PFSK-1 (cell line): ENCODE data around the gene STRA8.

ENCODE experiments used
- FOXP2 ChIP-seq: optimal IDR thresholded peaks from 2 replicates; pipeline ENCODE3; 2011; ENCODE audit warnings: borderline replicate concordance, control low read depth, inconsistent platforms; ENCODE audit not compliant: insufficient read depth; ENCODE audit errors: extremely low read length, extremely low read depth
- POLR2AphosphoS5 ChIP-seq: IDR thresholded peaks from 2 replicates; pipeline ENCODE4 v1.6.1; 2012; ENCODE audit warnings: low read depth, mild to moderate bottlenecking, control low read depth, low read length, moderate library complexity
- SIN3A ChIP-seq: IDR thresholded peaks from 2 replicates; pipeline ENCODE4 v1.6.1; 2012; ENCODE audit warnings: mild to moderate bottlenecking, low read length, moderate library complexity, borderline replicate concordance; ENCODE audit not compliant: insufficient read depth
- TAF1 ChIP-seq: IDR thresholded peaks from 2 replicates; pipeline ENCODE4 v1.6.1; 2012; ENCODE audit warnings: low read length, control low read depth, borderline replicate concordance; ENCODE audit not compliant: insufficient read depth
- TF ChIP-seq, protein P1 (sequence below), 2 experiments: IDR thresholded peaks; 2 replicates each; pipeline versions ENCODE4 v1.6.1 to v1.8.0; 2011 to 2012; ENCODE audit warnings: low read depth in 2 of 2, low read length in 2 of 2, control low read depth in 1 of 2, inconsistent platforms in 1 of 2, mild to moderate bottlenecking in 1 of 2, moderate library complexity in 1 of 2; ENCODE audit not compliant: insufficient read depth in 1 of 2

STRA8 gene

DNA sequence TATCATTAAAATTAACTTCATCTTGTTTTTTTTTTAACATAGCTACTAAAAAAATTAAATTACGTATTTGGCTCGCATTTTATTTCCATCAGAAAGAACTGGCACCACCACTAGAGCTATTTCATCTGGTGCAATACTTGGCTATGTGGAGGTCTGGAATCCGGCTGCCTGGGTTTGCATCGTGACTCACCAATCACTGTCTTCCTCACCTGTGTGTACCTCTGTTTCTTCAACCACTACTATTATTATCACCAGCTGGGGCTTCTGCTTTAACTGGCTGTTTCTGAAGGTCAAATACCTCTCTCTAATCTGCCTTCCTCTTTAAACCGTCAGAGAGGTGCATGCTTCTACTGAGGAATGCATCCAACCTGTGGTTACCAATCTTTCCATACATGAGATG, 28.8 kb upstream of the STRA8 start:
- TF ChIP-seq, protein P1, sequence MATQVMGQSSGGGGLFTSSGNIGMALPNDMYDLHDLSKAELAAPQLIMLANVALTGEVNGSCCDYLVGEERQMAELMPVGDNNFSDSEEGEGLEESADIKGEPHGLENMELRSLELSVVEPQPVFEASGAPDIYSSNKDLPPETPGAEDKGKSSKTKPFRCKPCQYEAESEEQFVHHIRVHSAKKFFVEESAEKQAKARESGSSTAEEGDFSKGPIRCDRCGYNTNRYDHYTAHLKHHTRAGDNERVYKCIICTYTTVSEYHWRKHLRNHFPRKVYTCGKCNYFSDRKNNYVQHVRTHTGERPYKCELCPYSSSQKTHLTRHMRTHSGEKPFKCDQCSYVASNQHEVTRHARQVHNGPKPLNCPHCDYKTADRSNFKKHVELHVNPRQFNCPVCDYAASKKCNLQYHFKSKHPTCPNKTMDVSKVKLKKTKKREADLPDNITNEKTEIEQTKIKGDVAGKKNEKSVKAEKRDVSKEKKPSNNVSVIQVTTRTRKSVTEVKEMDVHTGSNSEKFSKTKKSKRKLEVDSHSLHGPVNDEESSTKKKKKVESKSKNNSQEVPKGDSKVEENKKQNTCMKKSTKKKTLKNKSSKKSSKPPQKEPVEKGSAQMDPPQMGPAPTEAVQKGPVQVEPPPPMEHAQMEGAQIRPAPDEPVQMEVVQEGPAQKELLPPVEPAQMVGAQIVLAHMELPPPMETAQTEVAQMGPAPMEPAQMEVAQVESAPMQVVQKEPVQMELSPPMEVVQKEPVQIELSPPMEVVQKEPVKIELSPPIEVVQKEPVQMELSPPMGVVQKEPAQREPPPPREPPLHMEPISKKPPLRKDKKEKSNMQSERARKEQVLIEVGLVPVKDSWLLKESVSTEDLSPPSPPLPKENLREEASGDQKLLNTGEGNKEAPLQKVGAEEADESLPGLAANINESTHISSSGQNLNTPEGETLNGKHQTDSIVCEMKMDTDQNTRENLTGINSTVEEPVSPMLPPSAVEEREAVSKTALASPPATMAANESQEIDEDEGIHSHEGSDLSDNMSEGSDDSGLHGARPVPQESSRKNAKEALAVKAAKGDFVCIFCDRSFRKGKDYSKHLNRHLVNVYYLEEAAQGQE (IDR thresholded peaks at IDR 0.05; ENCODE audit: insufficient read depth in 1 of 2, low read depth in 2 of 2, low read length in 2 of 2), result no peak
- TF ChIP-seq FOXP2, result no peak

GRCh38 chr7:135205850-135206249, 27.8 kb upstream of the STRA8 start:
- TF ChIP-seq, protein P1 (IDR thresholded peaks at IDR 0.05; ENCODE audit: insufficient read depth in 1 of 2, low read depth in 2 of 2, low read length in 2 of 2), result no peak
- TF ChIP-seq TAF1 (no peak), SIN3A (no peak)

GRCh38 chr7:135206941-135207391, 26.7 kb upstream of the STRA8 start:
- TF ChIP-seq, protein P1 (IDR thresholded peaks at IDR 0.05; ENCODE audit: insufficient read depth in 1 of 2, low read depth in 2 of 2, low read length in 2 of 2), result no peak
- no peak for TF ChIP-seq SIN3A

- TF ChIP-seq, protein P1 (IDR thresholded peaks at IDR 0.05; ENCODE audit: insufficient read depth in 1 of 2, low read depth in 2 of 2, low read length in 2 of 2), result no peak
- TF ChIP-seq FOXP2, result no peak
- no peak for TF ChIP-seq TAF1
- no peak for TF ChIP-seq SIN3A
- no peak for TF ChIP-seq POLR2AphosphoS5
Measured at GRCh38 chr7:135207406-135208101, 26.1 kb upstream of the STRA8 start.

GRCh38 chr7:135208102-135208793, 25.4 kb upstream of the STRA8 start:
- TF ChIP-seq SIN3A, result no peak
- no peak for TF ChIP-seq POLR2AphosphoS5
- no peak for TF ChIP-seq FOXP2
- no peak for TF ChIP-seq TAF1
- TF ChIP-seq, protein P1 (IDR thresholded peaks at IDR 0.05; ENCODE audit: insufficient read depth in 1 of 2, low read depth in 2 of 2, low read length in 2 of 2), result no peak
